ENCODE results near the gene APC.

DNA sequence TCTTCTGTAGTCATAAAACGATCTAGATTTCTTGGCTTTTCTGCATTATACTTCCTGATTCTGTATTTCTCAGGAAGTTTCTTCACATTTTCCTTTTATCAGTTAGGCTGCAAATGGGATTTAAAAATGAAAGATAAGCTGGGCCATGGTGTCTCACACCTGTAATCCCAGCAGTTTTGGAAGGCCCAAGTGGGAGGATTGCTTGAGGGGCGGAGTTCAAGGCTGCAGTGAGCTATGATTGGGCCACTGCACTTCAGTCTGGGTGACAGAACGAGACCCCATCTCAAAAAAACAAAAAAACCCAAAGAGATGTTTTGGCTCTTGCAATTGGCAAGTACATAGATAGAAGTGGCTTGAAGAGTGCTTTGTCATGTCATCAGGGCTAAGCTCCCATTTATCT lies 26.2 kb upstream of the APC start:
- TF ChIP-seq, protein P1, sequence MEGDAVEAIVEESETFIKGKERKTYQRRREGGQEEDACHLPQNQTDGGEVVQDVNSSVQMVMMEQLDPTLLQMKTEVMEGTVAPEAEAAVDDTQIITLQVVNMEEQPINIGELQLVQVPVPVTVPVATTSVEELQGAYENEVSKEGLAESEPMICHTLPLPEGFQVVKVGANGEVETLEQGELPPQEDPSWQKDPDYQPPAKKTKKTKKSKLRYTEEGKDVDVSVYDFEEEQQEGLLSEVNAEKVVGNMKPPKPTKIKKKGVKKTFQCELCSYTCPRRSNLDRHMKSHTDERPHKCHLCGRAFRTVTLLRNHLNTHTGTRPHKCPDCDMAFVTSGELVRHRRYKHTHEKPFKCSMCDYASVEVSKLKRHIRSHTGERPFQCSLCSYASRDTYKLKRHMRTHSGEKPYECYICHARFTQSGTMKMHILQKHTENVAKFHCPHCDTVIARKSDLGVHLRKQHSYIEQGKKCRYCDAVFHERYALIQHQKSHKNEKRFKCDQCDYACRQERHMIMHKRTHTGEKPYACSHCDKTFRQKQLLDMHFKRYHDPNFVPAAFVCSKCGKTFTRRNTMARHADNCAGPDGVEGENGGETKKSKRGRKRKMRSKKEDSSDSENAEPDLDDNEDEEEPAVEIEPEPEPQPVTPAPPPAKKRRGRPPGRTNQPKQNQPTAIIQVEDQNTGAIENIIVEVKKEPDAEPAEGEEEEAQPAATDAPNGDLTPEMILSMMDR (IDR thresholded peaks at IDR 0.05; ENCODE audit: insufficient read depth, low read length) = no peak
- TF ChIP-seq, protein P2, sequence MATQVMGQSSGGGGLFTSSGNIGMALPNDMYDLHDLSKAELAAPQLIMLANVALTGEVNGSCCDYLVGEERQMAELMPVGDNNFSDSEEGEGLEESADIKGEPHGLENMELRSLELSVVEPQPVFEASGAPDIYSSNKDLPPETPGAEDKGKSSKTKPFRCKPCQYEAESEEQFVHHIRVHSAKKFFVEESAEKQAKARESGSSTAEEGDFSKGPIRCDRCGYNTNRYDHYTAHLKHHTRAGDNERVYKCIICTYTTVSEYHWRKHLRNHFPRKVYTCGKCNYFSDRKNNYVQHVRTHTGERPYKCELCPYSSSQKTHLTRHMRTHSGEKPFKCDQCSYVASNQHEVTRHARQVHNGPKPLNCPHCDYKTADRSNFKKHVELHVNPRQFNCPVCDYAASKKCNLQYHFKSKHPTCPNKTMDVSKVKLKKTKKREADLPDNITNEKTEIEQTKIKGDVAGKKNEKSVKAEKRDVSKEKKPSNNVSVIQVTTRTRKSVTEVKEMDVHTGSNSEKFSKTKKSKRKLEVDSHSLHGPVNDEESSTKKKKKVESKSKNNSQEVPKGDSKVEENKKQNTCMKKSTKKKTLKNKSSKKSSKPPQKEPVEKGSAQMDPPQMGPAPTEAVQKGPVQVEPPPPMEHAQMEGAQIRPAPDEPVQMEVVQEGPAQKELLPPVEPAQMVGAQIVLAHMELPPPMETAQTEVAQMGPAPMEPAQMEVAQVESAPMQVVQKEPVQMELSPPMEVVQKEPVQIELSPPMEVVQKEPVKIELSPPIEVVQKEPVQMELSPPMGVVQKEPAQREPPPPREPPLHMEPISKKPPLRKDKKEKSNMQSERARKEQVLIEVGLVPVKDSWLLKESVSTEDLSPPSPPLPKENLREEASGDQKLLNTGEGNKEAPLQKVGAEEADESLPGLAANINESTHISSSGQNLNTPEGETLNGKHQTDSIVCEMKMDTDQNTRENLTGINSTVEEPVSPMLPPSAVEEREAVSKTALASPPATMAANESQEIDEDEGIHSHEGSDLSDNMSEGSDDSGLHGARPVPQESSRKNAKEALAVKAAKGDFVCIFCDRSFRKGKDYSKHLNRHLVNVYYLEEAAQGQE (IDR thresholded peaks at IDR 0.05; ENCODE audit: insufficient replicate concordance, low read depth) = no peak

Data from HL-60 (cell line).